ENCODE measurements around the gene ZNF527. TPM values are rescaled to one million over a fixed set of nuclear protein-coding genes. Genes with fewer than 3 reads are reported as not detected.

Gene ZNF527
- total RNA-seq (2011; cell fraction: chromatin; rRNA removed; ENCODE audit: low replicate concordance) = 1.1 and 2.9 TPM in 2 replicates
- 1.2 and 1.3 TPM in 2 replicates for total RNA-seq (2011; cell fraction: nucleolus; rRNA removed)
- 1.7 and 3.4 TPM in 2 replicates for total RNA-seq (2011; cell fraction: nucleoplasm; rRNA removed)
- total RNA-seq (2014; rRNA removed) (0.18 and 0.82 TPM in 2 replicates), total RNA-seq (2014; rRNA removed; fragmentation: Illumina TruSeq; extraction: Trizol) (0.80 and 1.4 TPM in 2 replicates), total RNA-seq (2015; rRNA removed; fragmentation: Illumina TruSeq; extraction: Trizol) (0.60 and 1.0 TPM in 2 replicates), total RNA-seq (2021) (0.60 and 0.84 TPM in 2 replicates), polyA plus RNA-seq (2011; rRNA removed) (0.09 and 0.91 TPM in 2 replicates), polyA plus RNA-seq (2014; fragmentation: Illumina TruSeq; extraction: Trizol) (0.73 and 1.2 TPM in 2 replicates), polyA plus RNA-seq (2014; fragmentation: Nextera tagmentation; extraction: Ambion mirVana) (under 1 TPM; 0.69 to 0.86 TPM), polyA plus RNA-seq (2014; rRNA removed) (0.53 and 0.76 TPM in 2 replicates), polyA minus RNA-seq (2011; rRNA and poly(A)+ RNA removed) (0.27 and 0.91 TPM in 2 replicates), Bru-seq, nascent RNA (percentile 43 among the genes with signal in this experiment), BruChase-seq, experiment 1, labeled RNA remaining after a 2-hour chase (percentile 44 among the genes with signal in this experiment), BruChase-seq, experiment 2, labeled RNA remaining after a 6-hour chase (percentile 44 among the genes with signal in this experiment)
- 0.07 and 0.37 TPM in 2 replicates for polyA plus RNA-seq (2011; cell fraction: cytosol; rRNA removed)
- 0.15 and 0.64 TPM in 2 replicates for polyA plus RNA-seq (2011; cell fraction: nucleus; rRNA removed)
- polyA plus RNA-seq (2012) = 0.89 and 1.1 TPM in 2 replicates
- 1.3 TPM in 1 of 2 replicates, not detected in the other for polyA minus RNA-seq (2011; cell fraction: cytosol; rRNA and poly(A)+ RNA removed)
- polyA minus RNA-seq (2011; cell fraction: nucleus; rRNA and poly(A)+ RNA removed) = 0.11 and 1.3 TPM in 2 replicates
- long read RNA-seq, experiment 1, partial matches to known transcripts = 0 of 2 reads
- long read RNA-seq, experiment 1, other reads (novel, unspliced or antisense) = 1 of 2 reads
- long read RNA-seq, experiment 2 = 0 reads
- long read RNA-seq, experiment 3, partial matches to known transcripts = 0 of 1 reads
- long read RNA-seq, experiment 3, other reads (novel, unspliced or antisense) = 0 of 1 reads

DNA sequence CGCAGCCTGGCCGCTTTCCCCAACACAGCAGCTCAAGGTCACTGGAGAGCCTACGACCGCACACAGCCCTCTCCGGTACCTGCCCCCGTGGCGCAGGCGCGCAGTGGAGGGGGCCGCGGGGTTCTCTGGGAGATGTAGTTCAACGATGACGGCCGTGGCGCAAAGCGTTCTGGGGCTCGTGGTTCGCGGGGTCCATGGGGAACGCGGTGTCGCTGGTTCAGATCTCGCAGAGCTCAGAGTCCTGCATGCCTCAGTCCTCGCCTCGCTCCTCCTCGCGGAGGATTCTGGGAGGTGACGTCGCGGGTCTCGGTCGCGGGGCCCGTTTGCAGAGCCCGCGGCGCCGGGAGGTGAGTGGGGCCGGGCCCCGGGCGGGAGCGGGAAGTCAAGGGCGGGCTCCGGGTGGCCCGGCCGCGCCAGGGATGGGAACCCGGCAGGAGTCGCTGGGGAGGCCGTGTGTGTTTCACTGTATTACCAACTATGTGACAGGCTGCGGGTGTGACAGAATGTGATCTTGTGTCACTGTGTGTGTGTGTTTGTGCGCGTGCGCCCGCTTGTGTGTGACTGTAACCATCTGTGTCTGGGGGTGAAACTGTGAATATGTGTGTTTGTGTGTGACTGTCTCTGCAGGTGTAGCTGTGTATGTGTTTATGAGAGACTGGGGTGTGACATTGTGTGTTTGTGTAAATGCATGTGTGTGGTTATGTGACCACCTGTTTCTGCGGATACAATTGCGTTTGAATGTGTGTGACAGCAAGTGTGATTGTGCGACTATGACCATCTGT is at the start of gene ZNF527:
ZNF527 (plus strand) TSS at position 220 of the 782 bp plus-strand sequence. CDS start 3,100 bp downstream, outside the sequence.
- peak within 1 kb of the TSS in 1 of 2 experiments; percentile 63; a peak in 1 of 4 replicates for H3K9ac ChIP-seq (ENCODE audit: insufficient read depth in 1 of 2, low read depth in 2 of 2, low read length in 2 of 2)
- ChIA-PET CTCF (ENCODE audit: low intra/inter-chr PET ratio) (no interaction called here), POLR2A (interaction anchor here (0.5 to 0.7 kb wide), 2 partner anchors 28 to 224 kb away, joined by 3 to 4 read pairs; partner anchors contain the start of genes ZNF540 and ZNF571)
- in situ Hi-C loops (cut with MboI) (no loop called here), intact Hi-C loops (cut with micrococcal nuclease) (no loop called here)
- no peaks in the 10 kb centered on the region for H3K36me3 ChIP-seq (ENCODE audit: control insufficient read depth, insufficient read depth, low read length)
- no peaks in the 10 kb centered on the region for H3K79me2 ChIP-seq (ENCODE audit: control insufficient read depth, insufficient read depth, low read length)
- H3K27me3 ChIP-seq (ENCODE audit: control insufficient read depth in 2 of 2, insufficient read depth in 2 of 2, low read length in 2 of 2) = no peaks in the 10 kb centered on the region
- no peak for FAIRE-seq
- no peaks in the 10 kb centered on the region for H3K9me1 ChIP-seq (ENCODE audit: control insufficient read depth, insufficient read depth, low read length)
- H4K20me1 ChIP-seq (replicated peaks; ENCODE audit: control insufficient read depth, insufficient read depth, low read length) = no peaks in the 10 kb centered on the region
- H3K4me3 ChIP-seq = peak within 1 kb of the TSS; percentile 49
- H3K4me1 ChIP-seq (replicated peaks in 1 of 2; ENCODE audit: control insufficient read depth in 2 of 2, insufficient read depth in 2 of 2, low read length in 2 of 2) = peaks cover 0 to 10% of the 10 kb centered on the region in 2 experiments; a peak in 3 of 5 replicates
- peak; percentile 99 for ATAC-seq
- H3K4me2 ChIP-seq (ENCODE audit: insufficient read depth, low read length) = peak within 1 kb of the TSS; percentile 85
- H3K27ac ChIP-seq (ENCODE audit: extremely low read depth, low read depth, low read length) = peak within 1 kb of the TSS; percentile 57; the same call in 2 of the 3 replicates
- WGBS (ENCODE audit: insufficient coverage, low coverage, missing lambda C conversion rate) = 9% methylated on average over 39 of the region's 58 CpGs
- H2AFZ ChIP-seq (ENCODE audit: low read depth, low read length) = peak within 1 kb of the TSS; percentile 89
- peak; percentile 70 to 84 (median 78) for DNase-seq (ENCODE audit: extremely low read depth in 1 of 4, low spot score in 3 of 4)
- BruUV-seq (replicated peaks) = TSS peak; percentile 76
- peaks cover 8% of the 10 kb centered on the region; the same call in 1 of the 2 replicates for H3K9me3 ChIP-seq (replicated peaks; ENCODE audit: control insufficient read depth, insufficient read depth, low read depth, low read length)
- TF ChIP-seq NFE2L1 (tag; IDR thresholded peaks at IDR 0.05; ENCODE audit: borderline replicate concordance, low read depth) = no peak
- TF ChIP-seq DIDO1 (tag; IDR thresholded peaks at IDR 0.05; ENCODE audit: low read depth) = no peak
- no peak for TF ChIP-seq ZNF354B (CRISPR knock-in tag; IDR thresholded peaks at IDR 0.05)
- TF ChIP-seq RFX1 (IDR thresholded peaks at IDR 0.05) = no peak
- no peak for TF ChIP-seq XRCC5 (IDR thresholded peaks at IDR 0.05; ENCODE audit: low read depth, low read length)
- peak; percentile 86 for TF ChIP-seq POLR2G (IDR thresholded peaks at IDR 0.05; ENCODE audit: low read depth, low read length)
- no peak for TF ChIP-seq FOS (IDR thresholded peaks at IDR 0.05; ENCODE audit: extremely low read depth, insufficient read length)
- no peak for TF ChIP-seq RFX5 (IDR thresholded peaks at IDR 0.05; ENCODE audit: low read depth, low read length)
- TF ChIP-seq L3MBTL2 (IDR thresholded peaks at IDR 0.05) = peak; percentile 86
- TF ChIP-seq ZBTB17 (CRISPR knock-in tag; IDR thresholded peaks at IDR 0.05) = no peak
- TF ChIP-seq, protein P1, sequence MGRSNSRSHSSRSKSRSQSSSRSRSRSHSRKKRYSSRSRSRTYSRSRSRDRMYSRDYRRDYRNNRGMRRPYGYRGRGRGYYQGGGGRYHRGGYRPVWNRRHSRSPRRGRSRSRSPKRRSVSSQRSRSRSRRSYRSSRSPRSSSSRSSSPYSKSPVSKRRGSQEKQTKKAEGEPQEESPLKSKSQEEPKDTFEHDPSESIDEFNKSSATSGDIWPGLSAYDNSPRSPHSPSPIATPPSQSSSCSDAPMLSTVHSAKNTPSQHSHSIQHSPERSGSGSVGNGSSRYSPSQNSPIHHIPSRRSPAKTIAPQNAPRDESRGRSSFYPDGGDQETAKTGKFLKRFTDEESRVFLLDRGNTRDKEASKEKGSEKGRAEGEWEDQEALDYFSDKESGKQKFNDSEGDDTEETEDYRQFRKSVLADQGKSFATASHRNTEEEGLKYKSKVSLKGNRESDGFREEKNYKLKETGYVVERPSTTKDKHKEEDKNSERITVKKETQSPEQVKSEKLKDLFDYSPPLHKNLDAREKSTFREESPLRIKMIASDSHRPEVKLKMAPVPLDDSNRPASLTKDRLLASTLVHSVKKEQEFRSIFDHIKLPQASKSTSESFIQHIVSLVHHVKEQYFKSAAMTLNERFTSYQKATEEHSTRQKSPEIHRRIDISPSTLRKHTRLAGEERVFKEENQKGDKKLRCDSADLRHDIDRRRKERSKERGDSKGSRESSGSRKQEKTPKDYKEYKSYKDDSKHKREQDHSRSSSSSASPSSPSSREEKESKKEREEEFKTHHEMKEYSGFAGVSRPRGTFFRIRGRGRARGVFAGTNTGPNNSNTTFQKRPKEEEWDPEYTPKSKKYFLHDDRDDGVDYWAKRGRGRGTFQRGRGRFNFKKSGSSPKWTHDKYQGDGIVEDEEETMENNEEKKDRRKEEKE (IDR thresholded peaks at IDR 0.05; ENCODE audit: borderline replicate concordance in 1 of 2, control insufficient read depth in 1 of 2, low read depth in 2 of 2, low read length in 1 of 2) = no peak
- no peak for TF ChIP-seq ZNF644 (tag; IDR thresholded peaks at IDR 0.05; ENCODE audit: low read depth)
- TF ChIP-seq HMG20A (CRISPR knock-in tag; conservative IDR thresholded peaks at IDR 0.05) = no peak
- TF ChIP-seq FUS (optimal IDR thresholded peaks at IDR 0.05; ENCODE audit: low read depth, low read length) = no peak
- no peak for TF ChIP-seq TCF7 (IDR thresholded peaks at IDR 0.05; ENCODE audit: borderline replicate concordance)

Data from K562 (cell line).